CD4-positive, CD25-positive, alpha-beta regulatory T cell (primary cell): Measurements from ENCODE around the gene MTHFD1. TPM values are rescaled to one million over a fixed set of nuclear protein-coding genes. Genes with fewer than 3 reads are reported as not detected.

Experiments
- ATAC-seq, 2 donors: fragments of 150-1000 bp; cut with Tn5 transposase; one replicate each; pipeline ENCODE4 v1.10.0; 2021; ENCODE audit warnings: low read depth in 2 of 2, moderate number of reproducible peaks in 2 of 2, moderate library complexity in 1 of 2
- DNase-seq, 3 donors: peaks; one replicate each; pipeline versions ENCODE4 v3.0.0 to v3.0.0-alpha.2; 2012 to 2022; ENCODE audit warnings: mixed read lengths in 1 of 3
- H3K27ac ChIP-seq: one replicate; pipeline ENCODE4 v1.7.0; 2013; ENCODE audit warnings: mild to moderate bottlenecking, low read length; ENCODE audit not compliant: insufficient read depth, poor library complexity, severe bottlenecking
- H3K27me3 ChIP-seq: one replicate; pipeline ENCODE4 v1.7.0; 2013; ENCODE audit warnings: low read length; ENCODE audit not compliant: control insufficient read depth, insufficient read depth
- H3K36me3 ChIP-seq: one replicate; pipeline ENCODE4 v1.7.0; 2013; ENCODE audit warnings: mild to moderate bottlenecking, low read length, moderate library complexity; ENCODE audit not compliant: control insufficient read depth, insufficient read depth
- H3K4me1 ChIP-seq: 2 replicates; pipeline ENCODE4 v1.7.0; 2013; ENCODE audit warnings: mild to moderate bottlenecking, low read length; ENCODE audit not compliant: insufficient read depth, control insufficient read depth, poor library complexity, severe bottlenecking
- H3K4me3 ChIP-seq: one replicate; pipeline ENCODE4 v1.7.0; 2013; ENCODE audit warnings: low read depth, mild to moderate bottlenecking, low read length, moderate library complexity
- H3K9me3 ChIP-seq, 2 experiments: 1 replicate in 1 of 2; 2 replicates in 1 of 2; pipeline ENCODE4 v1.7.0; 2013; ENCODE audit warnings: low read length in 2 of 2, mild to moderate bottlenecking in 1 of 2, moderate library complexity in 1 of 2; ENCODE audit not compliant: control insufficient read depth in 2 of 2
- H3K27ac Mint-ChIP-seq, 3 donors: one replicate each; pipeline ENCODE4 v1.8.0; 2020 to 2022; ENCODE audit warnings: mild to moderate bottlenecking in 3 of 3, mixed read lengths in 3 of 3, moderate library complexity in 2 of 3
- H3K27me3 Mint-ChIP-seq: one replicate; pipeline ENCODE4 v1.8.0; 2022; ENCODE audit warnings: mild to moderate bottlenecking, mixed read lengths
- H3K36me3 Mint-ChIP-seq: one replicate; pipeline ENCODE4 v1.8.0; 2020; ENCODE audit warnings: mixed read lengths
- H3K4me1 Mint-ChIP-seq, 4 donors: one replicate each; pipeline ENCODE4 v1.8.0; 2020 to 2022; ENCODE audit warnings: mixed read lengths in 4 of 4, mild to moderate bottlenecking in 1 of 4
- H3K4me3 Mint-ChIP-seq, 4 donors: one replicate each; pipeline ENCODE4 v1.8.0; 2020 to 2022; ENCODE audit warnings: mild to moderate bottlenecking in 4 of 4, mixed read lengths in 4 of 4, moderate library complexity in 3 of 4
- H3K9me3 Mint-ChIP-seq, 7 donors: one replicate each; pipeline ENCODE4 v1.8.0; 2020 to 2022; ENCODE audit warnings: mixed read lengths in 7 of 7, mild to moderate bottlenecking in 3 of 7, moderate library complexity in 2 of 7
- polyA plus RNA-seq, 4 donors: library from polyadenylated mRNA; unstranded; fragments of 300-500 nt; fragmentation: Illumina TruSeq; gene quantifications; one replicate each; pipeline ENCODE4 v1.2.3, GENCODE V29; 2021
- total RNA-seq: library from RNA; stranded (reverse); gene quantifications from one replicate; pipeline ENCODE4 v1.2.3, GENCODE V29; 2022

MTHFD1 gene
- total RNA-seq (38.7 TPM), polyA plus RNA-seq (10 to 100 TPM; 39.6 to 60.4 (median 45.5) TPM)

DNA sequence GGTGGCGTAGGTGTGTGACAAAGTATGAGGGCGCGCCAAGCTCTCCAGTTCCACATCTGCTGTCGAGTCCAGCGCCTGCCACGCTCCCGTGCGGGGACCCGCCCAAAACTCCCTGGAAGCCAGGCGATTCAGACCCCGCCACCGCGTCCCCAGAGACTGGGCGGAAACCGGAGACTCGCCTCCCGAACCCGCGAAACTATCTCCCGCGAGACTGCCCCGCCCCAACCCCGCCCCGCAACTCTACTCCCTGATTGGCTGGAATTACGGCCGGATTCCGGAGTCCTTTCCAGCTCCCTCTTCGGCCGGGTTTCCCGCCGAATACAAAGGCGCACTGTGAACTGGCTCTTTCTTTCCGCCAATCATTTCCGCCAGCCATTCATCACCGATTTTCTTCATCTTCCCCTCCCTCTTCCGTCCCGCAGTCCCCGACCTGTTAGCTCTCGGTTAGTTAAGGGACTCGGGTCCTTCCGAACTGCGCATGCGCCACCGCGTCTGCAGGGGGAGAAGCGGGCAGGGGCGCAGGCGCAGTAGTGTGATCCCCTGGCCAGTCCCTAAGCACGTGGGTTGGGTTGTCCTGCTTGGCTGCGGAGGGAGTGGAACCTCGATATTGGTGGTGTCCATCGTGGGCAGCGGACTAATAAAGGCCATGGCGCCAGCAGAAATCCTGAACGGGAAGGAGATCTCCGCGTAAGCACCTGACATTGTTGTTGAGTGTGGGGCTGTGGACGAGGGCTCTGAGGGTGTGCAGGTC lies at the start of gene MTHFD1:
MTHFD1 (plus strand) TSS at position 572 of the 751 bp plus-strand sequence; CDS start at position 647, 75 bp downstream.
- Mint-ChIP-seq H3K4me1 (peaks cover 19 to 57% (median 30%) of the 10 kb centered on the region in 4 donors), H3K36me3 (peaks cover 6% of the 10 kb centered on the region), H3K27ac (peak within 1 kb of the TSS; percentile 97 to 99 (median 98)), H3K9me3 (no peaks in the 10 kb centered on the region), H3K4me3 (peak within 1 kb of the TSS; percentile 93 to 98 (median 96)), H3K27me3 (no peaks in the 10 kb centered on the region)
- no peaks in the 10 kb centered on the region for H3K27me3 ChIP-seq
- H3K4me1 ChIP-seq, result peaks cover 24% of the 10 kb centered on the region
- peak within 1 kb of the TSS; percentile 77 for H3K27ac ChIP-seq
- H3K4me3 ChIP-seq, result peak within 1 kb of the TSS; percentile 97
- peak; percentile 95 to 98 (median 96) for DNase-seq
- peak; percentile 84 to 85 for ATAC-seq
- no peaks in the 10 kb centered on the region for H3K9me3 ChIP-seq
- peaks cover 2% of the 10 kb centered on the region for H3K36me3 ChIP-seq

DNA sequence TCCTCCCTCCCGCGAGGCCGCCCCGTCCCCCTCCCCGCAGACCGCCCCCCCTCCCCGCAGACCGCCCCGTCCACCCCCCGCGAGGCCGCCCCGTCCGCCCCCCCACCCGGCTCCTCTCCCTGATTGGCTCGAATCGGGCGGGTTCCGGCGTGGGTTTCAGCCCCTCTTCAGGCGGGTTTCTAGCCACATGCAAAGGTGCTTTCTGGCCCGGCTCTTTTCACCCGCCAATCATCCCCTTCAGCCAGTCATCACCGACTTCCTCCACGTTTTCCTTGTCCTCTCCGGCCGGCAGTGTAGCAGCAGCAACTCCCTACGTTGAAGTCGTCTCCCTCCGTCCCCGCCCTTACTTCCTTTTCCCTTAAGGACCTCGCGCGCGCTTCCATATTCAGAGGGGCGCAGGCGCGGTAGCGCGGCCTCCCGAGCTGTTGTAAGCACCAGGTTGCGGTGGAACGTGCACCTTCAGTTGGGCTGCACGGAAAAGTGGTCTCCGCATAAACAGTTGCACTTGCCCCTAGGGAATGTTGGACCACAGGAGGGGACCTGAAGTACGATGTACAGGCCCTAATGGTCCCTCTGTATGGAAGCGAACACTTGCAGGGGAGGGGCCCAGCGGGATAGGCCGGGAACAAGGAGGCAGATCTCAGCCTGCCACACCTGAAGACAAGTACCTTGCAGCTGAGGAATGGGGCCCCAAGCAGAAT lies 49.4 kb upstream of the MTHFD1 start:
- Mint-ChIP-seq H3K36me3 (peaks cover 3% of the 10 kb centered on the region), H3K27me3 (no peaks in the 10 kb centered on the region), H3K4me1 (peaks cover 0 to 27% (median 15%) of the 10 kb centered on the region in 4 donors), H3K9me3 (peaks cover 0 to 12% (median 3%) of the 10 kb centered on the region in 7 donors), H3K27ac (peak overlapping the region; percentile 81 to 94 (median 90)), H3K4me3 (peak overlapping the region; percentile 92 to 100 (median 96))
- Histone ChIP-seq H3K4me1 (peaks cover 8% of the 10 kb centered on the region), H3K27ac (peak overlapping the region; percentile 64), H3K9me3 (peaks cover 0 to 7% of the 10 kb centered on the region in 2 experiments), H3K27me3 (no peaks in the 10 kb centered on the region), H3K36me3 (no peaks in the 10 kb centered on the region), H3K4me3 (peak overlapping the region; percentile 75)
- DNase-seq, result peak; percentile 78 to 97 (median 85)
- peak; percentile 85 to 87 for ATAC-seq

DNA sequence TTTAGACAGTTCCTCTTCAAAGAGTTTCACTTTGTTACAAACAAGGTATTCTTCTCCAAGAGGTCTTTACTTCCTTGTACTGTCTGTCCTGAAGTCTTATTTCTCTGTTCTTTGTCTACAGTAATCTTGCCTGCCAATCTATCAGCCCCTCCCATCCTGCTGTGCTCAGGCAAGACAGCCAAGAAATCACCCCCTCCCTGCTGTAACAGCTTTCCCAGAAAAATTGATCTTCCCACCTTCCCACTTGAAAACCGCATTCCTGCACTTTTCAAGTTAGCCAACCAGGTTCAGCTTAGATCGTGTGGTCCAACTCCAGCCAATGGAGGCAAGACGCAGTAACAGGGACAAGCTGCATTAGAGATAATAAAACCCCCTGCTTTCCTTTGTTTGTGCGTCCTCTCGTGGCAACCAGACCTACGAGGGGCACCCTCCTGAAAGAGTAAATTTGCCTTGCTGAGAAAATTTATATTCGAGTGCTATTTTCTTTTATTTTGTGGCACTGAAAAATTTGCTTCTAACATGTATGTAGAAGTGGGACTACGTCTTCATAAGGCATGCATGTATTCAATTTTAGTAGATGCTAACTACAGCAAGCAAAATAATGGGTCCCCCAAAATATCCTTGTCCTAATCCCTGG lies 47.5 kb upstream of the MTHFD1 start:
- peak overlapping the region in 2 of 4 donors; percentile 36 to 65 for H3K4me3 Mint-ChIP-seq
- H3K4me1 Mint-ChIP-seq, result peaks cover 0 to 27% (median 15%) of the 10 kb centered on the region in 4 donors
- DNase-seq (peak in 1 of 3 donors; percentile 9), ATAC-seq (no peak)
- H3K4me3 ChIP-seq, result no peak overlapping the region
- H3K9me3 ChIP-seq, result peaks cover 0 to 7% of the 10 kb centered on the region in 2 experiments
- H3K36me3 ChIP-seq, result no peaks in the 10 kb centered on the region
- peaks cover 0 to 12% (median 2%) of the 10 kb centered on the region in 7 donors for H3K9me3 Mint-ChIP-seq
- peaks cover 8% of the 10 kb centered on the region for H3K4me1 ChIP-seq
- H3K27me3 Mint-ChIP-seq, result no peaks in the 10 kb centered on the region
- peaks cover 3% of the 10 kb centered on the region for H3K36me3 Mint-ChIP-seq
- H3K27ac ChIP-seq, result no peak overlapping the region
- peak overlapping the region in 2 of 3 donors; percentile 17 to 72 for H3K27ac Mint-ChIP-seq
- H3K27me3 ChIP-seq, result no peaks in the 10 kb centered on the region

DNA sequence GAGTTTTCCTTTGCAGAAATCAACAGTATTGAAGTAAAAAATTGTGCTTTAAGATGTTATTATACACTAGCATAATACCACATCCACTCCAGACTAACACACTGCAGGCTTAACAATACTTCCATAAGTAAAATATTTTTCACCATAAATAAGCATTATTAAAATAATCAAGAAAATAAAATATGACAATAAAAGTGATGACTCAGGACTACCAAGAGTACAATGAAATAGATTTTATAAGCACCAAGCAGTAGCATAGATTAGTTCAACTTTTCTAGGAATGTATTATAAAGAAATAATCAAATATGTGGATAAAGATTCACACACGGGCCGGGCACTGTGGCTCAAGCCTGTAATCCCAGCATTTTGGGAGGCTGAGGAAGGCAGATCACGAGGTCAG lies 40.4 kb upstream of the MTHFD1 start:
- no peak overlapping the region for H3K4me3 ChIP-seq
- no peak for ATAC-seq
- Mint-ChIP-seq H3K36me3 (no peaks in the 10 kb centered on the region), H3K4me3 (no peak overlapping the region), H3K9me3 (no peaks in the 10 kb centered on the region), H3K27ac (no peak overlapping the region), H3K27me3 (no peaks in the 10 kb centered on the region), H3K4me1 (no peaks in the 10 kb centered on the region)
- no peak overlapping the region for H3K27ac ChIP-seq
- no peaks in the 10 kb centered on the region for H3K36me3 ChIP-seq
- no peaks in the 10 kb centered on the region for H3K4me1 ChIP-seq
- no peaks in the 10 kb centered on the region for H3K27me3 ChIP-seq
- DNase-seq, result no peak
- H3K9me3 ChIP-seq, result no peaks in the 10 kb centered on the region

DNA sequence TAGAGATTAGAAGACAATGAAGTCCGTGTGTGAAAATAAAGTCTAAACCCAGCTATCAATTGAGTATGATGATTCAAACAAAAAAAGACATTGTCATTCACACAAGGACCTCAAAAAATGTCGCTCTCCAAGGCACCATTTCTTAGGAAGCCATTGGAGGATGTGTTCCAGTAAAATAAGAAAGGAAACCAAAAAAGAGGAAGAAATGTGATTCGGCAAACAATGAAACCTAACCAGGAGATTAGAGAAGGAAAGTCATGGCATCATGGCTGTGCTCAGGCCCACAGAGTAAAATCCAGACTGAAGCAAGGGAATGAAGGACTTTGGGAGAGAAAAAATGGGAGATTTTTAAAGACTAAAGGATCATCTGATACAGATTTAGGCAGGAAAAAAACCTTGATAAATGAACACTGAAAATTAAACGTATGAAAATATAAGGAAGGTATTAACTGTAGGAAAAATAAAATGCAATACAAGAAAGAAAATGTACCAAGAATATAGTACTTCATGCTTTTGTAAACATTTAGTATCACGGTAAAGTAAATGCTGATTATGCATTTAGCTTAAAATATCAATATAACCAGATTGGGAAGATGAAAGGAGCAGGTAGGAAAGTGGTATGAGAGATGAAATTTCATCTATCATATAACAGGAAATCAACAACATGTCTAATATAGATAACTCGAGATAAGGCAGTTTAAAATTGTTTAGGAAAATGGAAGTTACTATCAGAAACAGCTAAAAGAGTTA lies 38.2 kb upstream of the MTHFD1 start:
- no peaks in the 10 kb centered on the region for H3K27me3 ChIP-seq
- H3K9me3 ChIP-seq, result no peaks in the 10 kb centered on the region
- H3K27ac ChIP-seq, result no peak overlapping the region
- DNase-seq (no peak), ATAC-seq (no peak)
- no peak overlapping the region for H3K27ac Mint-ChIP-seq
- H3K36me3 ChIP-seq, result no peaks in the 10 kb centered on the region
- no peak overlapping the region for H3K4me3 Mint-ChIP-seq
- no peaks in the 10 kb centered on the region for H3K27me3 Mint-ChIP-seq
- no peaks in the 10 kb centered on the region for H3K4me1 ChIP-seq
- H3K9me3 Mint-ChIP-seq, result no peaks in the 10 kb centered on the region
- H3K36me3 Mint-ChIP-seq, result no peaks in the 10 kb centered on the region
- no peaks in the 10 kb centered on the region for H3K4me1 Mint-ChIP-seq
- no peak overlapping the region for H3K4me3 ChIP-seq

DNA sequence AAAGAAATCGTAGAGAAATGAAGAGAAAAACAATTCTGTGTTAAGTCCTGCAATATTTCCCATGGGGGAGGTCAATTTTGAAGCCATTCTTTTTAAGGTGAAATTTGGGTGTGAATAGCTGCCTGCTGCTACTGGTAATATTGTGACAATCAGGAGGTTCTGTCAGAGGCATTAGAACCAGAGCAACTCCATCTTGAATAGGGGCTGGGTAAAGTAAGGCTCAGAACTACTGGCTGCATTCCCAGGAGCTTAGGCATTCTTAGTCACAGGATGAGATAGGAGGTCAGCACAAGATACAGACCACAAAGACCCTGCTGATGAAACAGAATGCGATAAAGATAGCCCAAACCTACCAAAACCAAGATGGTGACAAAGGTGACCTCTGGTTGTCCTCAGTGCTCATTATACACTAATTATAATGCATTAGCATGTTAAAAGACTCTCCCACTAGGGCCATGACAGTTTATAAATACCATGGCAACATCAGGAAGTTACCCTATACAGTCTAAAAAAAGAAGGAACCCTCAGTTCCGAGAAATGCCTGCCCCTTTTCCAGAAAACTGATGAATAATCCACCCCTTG lies 24.8 kb upstream of the MTHFD1 start:
- H3K9me3 ChIP-seq, result no peaks in the 10 kb centered on the region
- no peaks in the 10 kb centered on the region for H3K4me1 ChIP-seq
- H3K27me3 Mint-ChIP-seq, result no peaks in the 10 kb centered on the region
- H3K9me3 Mint-ChIP-seq, result no peaks in the 10 kb centered on the region
- H3K4me1 Mint-ChIP-seq, result no peaks in the 10 kb centered on the region
- no peak overlapping the region for H3K27ac ChIP-seq
- H3K27ac Mint-ChIP-seq, result no peak overlapping the region
- H3K4me3 Mint-ChIP-seq, result no peak overlapping the region
- no peaks in the 10 kb centered on the region for H3K36me3 Mint-ChIP-seq
- H3K36me3 ChIP-seq, result no peaks in the 10 kb centered on the region
- no peak for ATAC-seq
- DNase-seq, result no peak
- H3K4me3 ChIP-seq, result no peak overlapping the region
- no peaks in the 10 kb centered on the region for H3K27me3 ChIP-seq

DNA sequence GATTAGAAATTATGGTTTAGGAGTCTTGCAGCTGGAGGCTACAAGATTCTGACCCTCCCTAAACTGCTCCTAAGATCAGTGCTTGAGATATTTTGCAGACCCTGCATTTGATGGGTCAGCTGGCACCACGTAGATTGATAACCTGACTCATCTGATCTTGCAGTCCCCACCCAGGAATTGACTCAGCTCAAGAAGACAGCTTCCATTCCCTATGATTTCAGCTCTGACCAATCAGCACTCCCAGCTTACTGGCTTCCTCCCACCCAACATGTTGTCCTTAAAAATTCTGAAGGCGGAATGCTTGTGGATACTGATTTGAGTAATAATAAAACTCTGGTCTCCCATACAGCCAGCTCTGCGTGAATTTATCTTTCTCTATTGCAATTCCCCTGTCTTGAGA lies 23.2 kb upstream of the MTHFD1 start:
- H3K9me3 Mint-ChIP-seq, result no peaks in the 10 kb centered on the region
- ATAC-seq (no peak), DNase-seq (no peak)
- H3K27me3 ChIP-seq, result no peaks in the 10 kb centered on the region
- peak overlapping the region in 1 of 3 donors; percentile 51 for H3K27ac Mint-ChIP-seq
- no peaks in the 10 kb centered on the region for H3K9me3 ChIP-seq
- H3K4me3 Mint-ChIP-seq, result no peak overlapping the region
- no peak overlapping the region for H3K27ac ChIP-seq
- H3K36me3 Mint-ChIP-seq, result no peaks in the 10 kb centered on the region
- no peaks in the 10 kb centered on the region for H3K4me1 Mint-ChIP-seq
- H3K27me3 Mint-ChIP-seq, result no peaks in the 10 kb centered on the region
- H3K36me3 ChIP-seq, result no peaks in the 10 kb centered on the region
- no peak overlapping the region for H3K4me3 ChIP-seq
- H3K4me1 ChIP-seq, result no peaks in the 10 kb centered on the region
